Smooth muscle cell (in vitro differentiated cells): ENCODE results near the gene IRF2BP2. TPM values are rescaled to one million over a fixed set of nuclear protein-coding genes. Genes with fewer than 3 reads are reported as not detected.
A peak's percentile ranks its signal among the peaks of the same experiment; 100 is the strongest.

Experiments used
- DNase-seq: peaks from one replicate; lab custom pipeline; 2025; ENCODE audit not compliant: unreplicated experiment; lab: John Stamatoyannopoulos, UW
- H2AFZ ChIP-seq: fragments of 200-600 bp; sonication (generic); 2 replicates; pipeline ENCODE4 v1.6.0; 2016; ENCODE audit warnings: antibody characterized with exemption, low read depth, mild to moderate bottlenecking
- H3F3A ChIP-seq: fragments of 200-600 bp; sonication (generic); 2 replicates; pipeline ENCODE4 v1.6.0; 2017; ENCODE audit warnings: antibody characterized with exemption, low read depth
- H3K27ac ChIP-seq: fragments of 200-600 bp; sonication (generic); 2 replicates; pipeline ENCODE4 v1.5.1; 2016; ENCODE audit warnings: low read depth, mild to moderate bottlenecking
- H3K27me3 ChIP-seq: fragments of 200-600 bp; sonication (generic); 2 replicates; pipeline ENCODE4 v1.6.1; 2016; ENCODE audit warnings: low read depth, mild to moderate bottlenecking
- H3K36me3 ChIP-seq: fragments of 200-600 bp; sonication (generic); 2 replicates; pipeline ENCODE4 v1.5.1; 2016; ENCODE audit warnings: low read depth
- H3K4me1 ChIP-seq: fragments of 200-600 bp; sonication (generic); 2 replicates; pipeline ENCODE4 v1.5.1; 2016; ENCODE audit warnings: low read depth
- H3K4me2 ChIP-seq: fragments of 200-600 bp; sonication (generic); 2 replicates; pipeline ENCODE4 v1.6.0; 2016; ENCODE audit warnings: mild to moderate bottlenecking
- H3K4me3 ChIP-seq: fragments of 200-600 bp; sonication (generic); 2 replicates; pipeline ENCODE4 v1.5.1; 2016; ENCODE audit warnings: mild to moderate bottlenecking
- H3K79me2 ChIP-seq: fragments of 200-600 bp; sonication (generic); 2 replicates; pipeline ENCODE4 v1.6.0; 2016; ENCODE audit warnings: low read depth, mild to moderate bottlenecking
- H3K9ac ChIP-seq: fragments of 200-600 bp; sonication (generic); 2 replicates; pipeline ENCODE4 v1.6.0; 2016; ENCODE audit warnings: low read depth
- H3K9me3 ChIP-seq: fragments of 200-600 bp; sonication (generic); replicated peaks from 2 replicates; pipeline ENCODE4 v1.5.1; 2016; ENCODE audit warnings: low read depth
- H4K20me1 ChIP-seq: fragments of 200-600 bp; sonication (generic); 2 replicates; pipeline ENCODE4 v1.6.0; 2016; ENCODE audit warnings: low read depth
- CTCF ChIP-seq: fragments of 200-600 bp; sonication (generic); IDR thresholded peaks from 2 replicates; pipeline ENCODE4 v1.5.1; 2017; ENCODE audit warnings: borderline replicate concordance, mild to moderate bottlenecking, antibody characterized with exemption; ENCODE audit not compliant: insufficient read depth, poor library complexity, severe bottlenecking
- WGBS: methylation state at CpG from one replicate; pipeline ENCODE4 v1.1.7; 2016; ENCODE audit warnings: low lambda C conversion rate; 5-methylcytosine and 5-hydroxymethylcytosine counted together
- polyA plus RNA-seq: library from polyadenylated mRNA; unstranded; fragments of >200 nt; fragmentation: Nextera tagmentation; extraction: Ambion mirVana; gene quantifications from 2 replicates; pipeline ENCODE4 v1.2.1, GENCODE V29; 2016
- total RNA-seq: library from RNA; depleted of rRNA; stranded (reverse); fragments of >200 nt; gene quantifications from 2 replicates; pipeline ENCODE4 v1.2.3, GENCODE V29; 2014

The IRF2BP2 gene
- total and polyA plus RNA-seq, 2 experiments from 2014 or later: 40.3 to 89.5 TPM

- H3K4me1 ChIP-seq: peaks cover 7% of the 10 kb centered on the region
- H3K27me3 ChIP-seq: no peaks in the 10 kb centered on the region
- TF ChIP-seq CTCF: no peak
- H3F3A ChIP-seq: peaks cover 29% of the 10 kb centered on the region
- H3K79me2 ChIP-seq: no peaks in the 10 kb centered on the region
- 87% methylated on average over 11 of the region's 11 CpGs for WGBS
- peak overlapping the region; percentile 59 for H3K27ac ChIP-seq
- no peak overlapping the region for H3K4me2 ChIP-seq
- no peaks in the 10 kb centered on the region for H3K9me3 ChIP-seq
- H2AFZ ChIP-seq: no peak overlapping the region
- DNase-seq: no peak
- no peaks in the 10 kb centered on the region for H4K20me1 ChIP-seq
- no peak overlapping the region for H3K4me3 ChIP-seq
- H3K9ac ChIP-seq: peak overlapping the region; percentile 1
- no peaks in the 10 kb centered on the region for H3K36me3 ChIP-seq
Observed at GRCh38 chr1:234627009-234627950, 17.3 kb upstream of the IRF2BP2 start.

- Histone ChIP-seq H2AFZ (no peak overlapping the region), H3K27ac (no peak overlapping the region), H3K36me3 (no peaks in the 10 kb centered on the region), H3K4me3 (no peak overlapping the region), H3F3A (peaks cover 30% of the 10 kb centered on the region), H3K27me3 (no peaks in the 10 kb centered on the region), H3K4me2 (no peak overlapping the region), H3K4me1 (peaks cover 13% of the 10 kb centered on the region), H3K9ac (no peak overlapping the region), H4K20me1 (no peaks in the 10 kb centered on the region), H3K79me2 (no peaks in the 10 kb centered on the region), H3K9me3 (no peaks in the 10 kb centered on the region)
- no peak for TF ChIP-seq CTCF
- no peak for DNase-seq
- WGBS: 95% methylated on average over 6 of the region's 6 CpGs
Observed at GRCh38 chr1:234626391-234626790, 16.4 kb upstream of the IRF2BP2 start.

DNA sequence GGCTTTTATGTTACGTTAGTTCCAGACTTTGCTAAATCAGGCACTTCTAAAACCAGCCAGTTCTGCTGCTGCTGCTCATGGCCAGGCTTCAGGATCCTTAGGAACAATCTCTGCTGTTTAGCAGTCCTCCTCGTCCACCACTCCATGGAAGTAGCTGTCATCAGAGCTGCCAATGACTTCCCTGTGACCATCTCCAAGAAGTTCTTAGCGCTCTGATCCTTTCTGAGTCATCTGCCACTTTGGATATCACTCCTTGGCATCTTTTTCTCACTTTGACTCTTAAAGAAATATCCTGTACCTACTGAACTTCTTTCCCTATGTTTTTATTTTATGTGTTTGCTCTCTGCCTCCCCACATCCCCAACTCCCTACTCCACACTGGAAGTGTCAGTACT lies 14.7 kb upstream of the IRF2BP2 start:
- H3K9me3 ChIP-seq: no peaks in the 10 kb centered on the region
- H3K36me3 ChIP-seq: no peaks in the 10 kb centered on the region
- WGBS: 8% methylated on average over 3 of the region's 3 CpGs
- peak overlapping the region; percentile 30 for H3K4me2 ChIP-seq
- H3F3A ChIP-seq: peaks cover 39% of the 10 kb centered on the region
- H2AFZ ChIP-seq: peak overlapping the region; percentile 51
- no peak overlapping the region for H3K9ac ChIP-seq
- H3K27me3 ChIP-seq: no peaks in the 10 kb centered on the region
- H4K20me1 ChIP-seq: no peaks in the 10 kb centered on the region
- DNase-seq: no peak
- peaks cover 22% of the 10 kb centered on the region for H3K4me1 ChIP-seq
- H3K27ac ChIP-seq: peak overlapping the region; percentile 100
- no peak for TF ChIP-seq CTCF
- no peaks in the 10 kb centered on the region for H3K79me2 ChIP-seq
- no peak overlapping the region for H3K4me3 ChIP-seq
